ENCODE measurements around the gene ZAR1. TPM values are rescaled to one million over a fixed set of nuclear protein-coding genes. Genes with fewer than 3 reads are reported as not detected.

ZAR1 gene
- total RNA-seq, 1 donor from 2014 or later, result not detected

GRCh38 chr4:48454591-48454990, 35.5 kb upstream of the ZAR1 start:
- no peaks in the 10 kb centered on the region for H3K27me3 ChIP-seq (ENCODE audit: low read depth)
- no peaks in the 10 kb centered on the region for H3K36me3 ChIP-seq
- no peaks in the 10 kb centered on the region for H3K4me1 ChIP-seq
- intact Hi-C loops (cut with micrococcal nuclease), result no loop called here
- no peak for TF ChIP-seq CTCF (IDR thresholded peaks at IDR 0.05; ENCODE audit: borderline replicate concordance)
- H3K27ac ChIP-seq (replicated peaks), result no peak overlapping the region
- H3K9me3 ChIP-seq (replicated peaks), result no peaks in the 10 kb centered on the region
- H3K4me3 ChIP-seq, result no peak overlapping the region
- no peak for DNase-seq

DNA sequence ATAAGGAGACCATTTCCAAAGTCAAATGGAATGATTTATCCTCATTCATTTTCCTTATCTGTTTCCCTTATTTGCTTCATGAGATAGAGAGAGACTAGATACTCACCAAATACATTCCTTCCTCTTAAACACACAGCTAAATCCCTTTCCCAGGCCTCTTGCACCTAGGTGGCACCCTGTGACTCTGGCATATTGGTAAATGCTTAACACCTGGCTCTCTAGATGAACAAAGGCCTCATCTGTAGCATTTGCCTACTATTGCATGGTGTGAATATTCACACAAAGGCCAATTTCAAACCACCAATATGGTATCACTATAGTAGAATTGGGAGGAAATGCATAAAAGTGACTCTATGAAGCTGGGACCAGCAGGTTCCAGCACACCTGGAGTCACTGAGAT, 29.1 kb upstream of the ZAR1 start:
- H3K27ac ChIP-seq (replicated peaks), result no peak overlapping the region
- H3K27me3 ChIP-seq (ENCODE audit: low read depth), result no peaks in the 10 kb centered on the region
- TF ChIP-seq CTCF (IDR thresholded peaks at IDR 0.05; ENCODE audit: borderline replicate concordance), result no peak
- intact Hi-C loops (cut with micrococcal nuclease), result no loop called here
- no peak for DNase-seq
- no peaks in the 10 kb centered on the region for H3K36me3 ChIP-seq
- peaks cover 10% of the 10 kb centered on the region for H3K9me3 ChIP-seq (replicated peaks)
- no peak overlapping the region for H3K4me3 ChIP-seq
- no peaks in the 10 kb centered on the region for H3K4me1 ChIP-seq

DNA sequence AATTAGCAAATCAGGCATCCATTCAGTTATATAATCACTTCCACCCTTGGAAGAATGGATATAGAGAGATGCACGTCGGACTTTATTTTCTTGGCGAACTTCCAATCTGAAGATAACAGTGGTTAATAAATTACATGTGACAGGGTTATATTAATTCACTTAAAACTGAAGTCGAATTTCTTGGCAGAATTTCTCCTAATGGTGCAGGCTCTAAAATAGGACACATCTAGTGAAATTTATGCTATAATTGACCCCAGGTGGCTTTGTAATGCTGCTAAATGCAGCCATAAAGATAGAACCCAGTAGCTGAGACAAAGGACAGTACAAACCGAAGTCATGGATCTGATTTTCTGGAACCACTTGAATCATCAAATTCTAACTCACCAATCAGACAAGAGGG, 27.7 kb upstream of the ZAR1 start:
- TF ChIP-seq CTCF (IDR thresholded peaks at IDR 0.05; ENCODE audit: borderline replicate concordance), result no peak
- Histone ChIP-seq H3K9me3 (replicated peaks) (peaks cover 10% of the 10 kb centered on the region), H3K4me1 (no peaks in the 10 kb centered on the region), H3K36me3 (no peaks in the 10 kb centered on the region), H3K27me3 (ENCODE audit: low read depth) (no peaks in the 10 kb centered on the region), H3K4me3 (no peak overlapping the region), H3K27ac (replicated peaks) (no peak overlapping the region)
- DNase-seq, result no peak
- intact Hi-C loops (cut with micrococcal nuclease), result no loop called here

DNA sequence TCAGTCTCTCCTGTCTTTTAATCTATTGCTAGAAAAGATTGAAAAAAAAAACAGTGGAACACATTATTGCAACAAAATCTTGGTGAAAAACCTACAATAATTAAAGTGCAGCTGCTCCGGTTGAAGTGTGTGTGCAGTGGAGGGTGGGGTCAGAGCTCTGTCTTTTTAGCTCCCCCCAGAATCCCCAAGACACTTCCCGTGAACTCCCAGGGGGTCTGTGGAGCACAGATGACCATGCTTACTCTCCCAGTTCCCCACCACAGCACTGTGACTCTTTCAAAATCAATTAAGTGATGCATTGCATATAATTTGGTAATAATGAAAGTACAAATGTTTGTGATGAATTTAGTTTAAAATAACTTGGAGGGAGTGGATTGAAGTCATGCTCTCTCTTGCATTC, 22.6 kb upstream of the ZAR1 start:
- intact Hi-C loops (cut with micrococcal nuclease), result no loop called here
- H3K4me1 ChIP-seq, result no peaks in the 10 kb centered on the region
- H3K36me3 ChIP-seq, result no peaks in the 10 kb centered on the region
- no peaks in the 10 kb centered on the region for H3K27me3 ChIP-seq (ENCODE audit: low read depth)
- H3K27ac ChIP-seq (replicated peaks), result no peak overlapping the region
- H3K4me3 ChIP-seq, result no peak overlapping the region
- TF ChIP-seq CTCF (IDR thresholded peaks at IDR 0.05; ENCODE audit: borderline replicate concordance), result no peak
- H3K9me3 ChIP-seq (replicated peaks), result peaks cover 10% of the 10 kb centered on the region
- DNase-seq, result no peak

DNA sequence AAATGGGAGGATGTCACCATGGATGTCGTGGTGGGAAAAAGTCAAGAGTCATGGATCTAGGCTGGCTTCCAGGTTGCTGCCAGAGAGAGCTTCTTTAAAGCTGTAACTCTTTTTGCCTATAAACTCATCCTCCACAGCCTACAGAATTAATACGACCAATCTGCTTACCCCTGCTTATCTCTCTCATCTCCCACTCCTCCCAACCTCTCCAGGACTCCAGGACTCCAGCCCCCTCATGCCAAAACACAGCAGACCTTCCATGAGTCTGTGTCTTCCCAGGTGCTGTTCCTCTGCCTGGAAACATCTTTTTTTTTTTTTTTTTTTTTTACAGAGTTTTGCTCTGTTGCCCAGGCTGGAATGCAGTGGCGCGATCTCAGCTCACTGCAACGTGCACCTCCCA, 22.2 kb upstream of the ZAR1 start:
- peaks cover 8% of the 10 kb centered on the region for H3K9me3 ChIP-seq (replicated peaks)
- intact Hi-C loops (cut with micrococcal nuclease), result no loop called here
- no peaks in the 10 kb centered on the region for H3K27me3 ChIP-seq (ENCODE audit: low read depth)
- H3K4me3 ChIP-seq, result no peak overlapping the region
- no peaks in the 10 kb centered on the region for H3K4me1 ChIP-seq
- no peak overlapping the region for H3K27ac ChIP-seq (replicated peaks)
- no peaks in the 10 kb centered on the region for H3K36me3 ChIP-seq
- DNase-seq, result no peak
- TF ChIP-seq CTCF (IDR thresholded peaks at IDR 0.05; ENCODE audit: borderline replicate concordance), result no peak

DNA sequence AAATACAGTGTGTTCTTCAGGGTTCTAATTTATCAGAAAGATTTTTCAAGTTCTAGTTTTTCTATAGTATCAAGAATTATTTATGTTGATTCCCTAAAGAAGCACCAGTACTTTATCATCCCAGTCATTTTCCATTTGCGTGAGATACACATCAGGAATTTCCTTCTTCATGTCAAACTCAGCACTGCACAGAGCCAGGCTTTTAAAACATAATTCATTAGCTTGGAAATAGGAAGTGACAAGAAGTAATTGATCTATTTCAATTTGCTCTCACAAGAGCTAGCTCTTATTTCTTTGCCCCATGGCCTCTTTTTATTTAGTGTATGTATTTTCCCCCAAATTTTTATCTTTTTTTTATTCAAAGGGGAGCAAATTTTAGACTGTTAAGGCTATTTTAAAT, 19.9 kb upstream of the ZAR1 start:
- intact Hi-C loops (cut with micrococcal nuclease), result no loop called here
- no peak overlapping the region for H3K4me3 ChIP-seq
- H3K4me1 ChIP-seq, result no peaks in the 10 kb centered on the region
- no peaks in the 10 kb centered on the region for H3K36me3 ChIP-seq
- TF ChIP-seq CTCF (IDR thresholded peaks at IDR 0.05; ENCODE audit: borderline replicate concordance), result no peak
- no peak overlapping the region for H3K27ac ChIP-seq (replicated peaks)
- no peaks in the 10 kb centered on the region for H3K9me3 ChIP-seq (replicated peaks)
- no peak for DNase-seq
- no peaks in the 10 kb centered on the region for H3K27me3 ChIP-seq (ENCODE audit: low read depth)

Measured in left ventricle myocardium inferior (tissue), 1 donor.